GM06990 (cell line): ENCODE results near the gene TMC8.

ENCODE experiments used
- DNase-seq: peaks from one replicate; pipeline ENCODE4 v3.0.0-alpha.2; 2011; ENCODE audit not compliant: insufficient read length; ENCODE audit errors: extremely low read depth
- H3K27me3 ChIP-seq: replicated peaks from 2 replicates; pipeline ENCODE4 v1.6.0; 2011; ENCODE audit warnings: low read length; ENCODE audit not compliant: control insufficient read depth, insufficient read depth
- H3K36me3 ChIP-seq: 2 replicates; pipeline ENCODE4 v1.5.1; 2011; ENCODE audit warnings: low read length; ENCODE audit not compliant: control insufficient read depth, insufficient read depth
- H3K4me3 ChIP-seq: replicated peaks from 2 replicates; pipeline ENCODE4 v1.5.1; 2011; ENCODE audit warnings: low read depth, mild to moderate bottlenecking, control low read depth, low read length
- TF ChIP-seq, protein P1 (sequence below): IDR thresholded peaks from 2 replicates; pipeline ENCODE4 v1.5.1; 2011; ENCODE audit warnings: low read length, control low read depth, mild to moderate bottlenecking, inconsistent platforms; ENCODE audit not compliant: insufficient read depth, poor library complexity, severe bottlenecking

Gene TMC8

GRCh38 chr17:78151514-78152008 lies 21.0 kb downstream of the TMC8 start:
- TF ChIP-seq, protein P1, sequence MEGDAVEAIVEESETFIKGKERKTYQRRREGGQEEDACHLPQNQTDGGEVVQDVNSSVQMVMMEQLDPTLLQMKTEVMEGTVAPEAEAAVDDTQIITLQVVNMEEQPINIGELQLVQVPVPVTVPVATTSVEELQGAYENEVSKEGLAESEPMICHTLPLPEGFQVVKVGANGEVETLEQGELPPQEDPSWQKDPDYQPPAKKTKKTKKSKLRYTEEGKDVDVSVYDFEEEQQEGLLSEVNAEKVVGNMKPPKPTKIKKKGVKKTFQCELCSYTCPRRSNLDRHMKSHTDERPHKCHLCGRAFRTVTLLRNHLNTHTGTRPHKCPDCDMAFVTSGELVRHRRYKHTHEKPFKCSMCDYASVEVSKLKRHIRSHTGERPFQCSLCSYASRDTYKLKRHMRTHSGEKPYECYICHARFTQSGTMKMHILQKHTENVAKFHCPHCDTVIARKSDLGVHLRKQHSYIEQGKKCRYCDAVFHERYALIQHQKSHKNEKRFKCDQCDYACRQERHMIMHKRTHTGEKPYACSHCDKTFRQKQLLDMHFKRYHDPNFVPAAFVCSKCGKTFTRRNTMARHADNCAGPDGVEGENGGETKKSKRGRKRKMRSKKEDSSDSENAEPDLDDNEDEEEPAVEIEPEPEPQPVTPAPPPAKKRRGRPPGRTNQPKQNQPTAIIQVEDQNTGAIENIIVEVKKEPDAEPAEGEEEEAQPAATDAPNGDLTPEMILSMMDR: no peak
- DNase-seq: no peak
- Histone ChIP-seq H3K4me3 (no peak overlapping the region), H3K36me3 (no peaks in the 10 kb centered on the region), H3K27me3 (no peaks in the 10 kb centered on the region)

GRCh38 chr17:78154903-78155811 lies 24.6 kb downstream of the TMC8 start:
- H3K4me3 ChIP-seq: no peak overlapping the region
- DNase-seq: peak; percentile 81
- TF ChIP-seq, protein P1: no peak
- H3K36me3 ChIP-seq: no peaks in the 10 kb centered on the region
- no peaks in the 10 kb centered on the region for H3K27me3 ChIP-seq

DNA sequence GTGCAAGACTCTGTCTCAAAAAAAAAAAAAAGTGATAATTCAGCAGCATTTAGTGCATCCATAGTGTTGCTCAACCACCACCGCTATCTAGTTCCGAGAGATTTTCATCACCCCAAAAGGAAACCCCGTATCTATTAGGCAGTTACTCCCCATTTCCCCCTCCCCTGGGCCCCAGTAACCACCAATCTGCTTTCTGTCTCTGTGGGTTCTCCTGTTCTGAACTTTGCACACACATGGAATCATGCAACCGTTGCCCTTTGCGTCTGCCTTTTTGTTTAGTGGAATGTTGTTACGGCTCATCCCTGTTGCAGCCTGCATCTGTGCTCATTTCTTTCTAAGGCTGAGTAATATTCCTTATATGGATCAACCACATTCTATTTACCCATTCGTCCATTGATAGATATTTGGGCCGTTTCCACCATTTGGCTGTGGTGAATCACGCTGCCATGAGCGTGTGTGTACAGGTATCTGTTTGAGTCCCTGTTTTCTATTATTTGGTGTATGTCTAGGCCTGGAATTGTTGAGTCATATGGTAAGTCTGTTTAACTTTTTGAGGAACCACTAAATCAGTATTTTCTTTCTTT lies 29.1 kb downstream of the TMC8 start:
- Histone ChIP-seq H3K4me3 (no peak overlapping the region; the same call in 1 of the 2 replicates), H3K36me3 (no peaks in the 10 kb centered on the region), H3K27me3 (no peaks in the 10 kb centered on the region)
- DNase-seq: no peak
- TF ChIP-seq, protein P1: no peak

GRCh38 chr17:78163881-78164747 lies 33.5 kb downstream of the TMC8 start:
- no peak overlapping the region for H3K4me3 ChIP-seq
- TF ChIP-seq, protein P1: no peak
- no peaks in the 10 kb centered on the region; the same call in 1 of the 2 replicates for H3K36me3 ChIP-seq
- no peaks in the 10 kb centered on the region for H3K27me3 ChIP-seq
- no peak for DNase-seq

- no peak for DNase-seq
Measured at GRCh38 chr17:78164748-78165607, 34.4 kb downstream of the TMC8 start.

More at GRCh38 chr17:78164748-78165607, 34.4 kb downstream of the TMC8 start:
- Histone ChIP-seq H3K4me3 (no peak overlapping the region), H3K36me3 (peaks cover 5% of the 10 kb centered on the region), H3K27me3 (no peaks in the 10 kb centered on the region)
- TF ChIP-seq, protein P1: no peak
